Measurements from ENCODE around the gene MAP2K3. TPM values are rescaled to one million over a fixed set of nuclear protein-coding genes. Genes with fewer than 3 reads are reported as not detected.
"Not testable (repeated sequence)": the region's sequence is repeated elsewhere in the genome, so short reads cannot be mapped to it uniquely, and the experiment has no call there.

The MAP2K3 gene
- polyA plus RNA-seq, 4 donors: 17.6 to 26.2 (median 21.5) TPM

GRCh38 chr17:21306611-21307272 lies 22.2 kb downstream of the MAP2K3 start:
- DNase-seq (ENCODE audit: low read depth in 4 of 4, low spot score in 3 of 4): not testable (repeated sequence)

DNA sequence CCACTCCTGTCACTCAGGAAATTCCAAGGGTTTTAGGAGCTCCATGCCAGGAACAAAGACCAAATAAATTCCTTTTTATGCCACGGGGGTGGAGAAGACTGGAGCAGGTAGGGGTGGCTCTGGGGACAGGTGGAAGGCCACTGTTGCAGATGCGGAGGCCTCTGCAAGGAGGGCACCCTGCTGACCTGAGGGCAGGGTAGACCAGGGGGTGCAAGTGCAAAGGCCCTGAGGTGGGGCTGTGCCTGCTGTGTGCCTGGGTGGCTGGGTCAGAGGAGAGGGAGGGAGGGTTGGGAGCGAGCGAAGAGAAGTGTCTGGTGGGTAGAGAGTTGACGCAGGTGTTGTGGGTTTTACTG lies 22.7 kb downstream of the MAP2K3 start:
- not testable (repeated sequence) for DNase-seq (ENCODE audit: low read depth in 4 of 4, low spot score in 3 of 4)

GRCh38 chr17:21308931-21309381 lies 24.4 kb downstream of the MAP2K3 start:
- not testable (repeated sequence) for DNase-seq (ENCODE audit: low read depth in 4 of 4, low spot score in 3 of 4)

DNA sequence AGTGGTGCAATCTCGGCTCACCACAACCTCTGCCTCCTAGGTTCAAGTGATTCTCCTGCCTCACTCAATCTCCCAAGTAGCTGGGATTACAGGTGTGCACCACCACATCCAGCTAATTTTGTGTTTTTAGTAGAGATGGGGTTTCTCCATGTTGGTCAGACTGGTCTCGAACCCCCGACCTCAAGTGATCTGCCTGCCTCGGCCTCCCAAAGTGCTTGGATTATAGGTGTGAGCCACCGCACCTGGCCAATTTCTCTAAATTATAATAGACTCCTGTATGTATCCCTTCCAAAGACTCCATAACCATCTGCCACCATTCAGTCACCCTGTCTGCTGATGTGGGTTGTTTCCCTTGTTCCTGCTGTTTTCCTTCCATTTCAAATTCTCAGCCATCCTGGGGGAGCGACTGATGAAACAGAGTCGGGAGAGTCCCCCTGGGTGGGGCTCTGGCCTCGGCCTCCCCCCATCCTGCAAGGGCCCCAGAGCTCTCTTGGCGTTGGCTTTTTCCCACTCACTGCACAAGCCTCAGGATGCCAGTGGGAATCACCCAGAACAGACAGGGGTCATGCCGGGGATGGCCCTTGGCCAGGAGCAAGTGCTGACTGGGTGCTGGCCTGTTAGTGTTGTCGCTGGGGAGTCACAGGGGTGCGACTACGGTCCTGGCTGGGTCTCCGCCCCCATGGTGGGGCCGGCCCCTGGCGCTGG lies 25.7 kb downstream of the MAP2K3 start:
- DNase-seq (ENCODE audit: low read depth in 4 of 4, low spot score in 3 of 4): not testable (repeated sequence)

DNA sequence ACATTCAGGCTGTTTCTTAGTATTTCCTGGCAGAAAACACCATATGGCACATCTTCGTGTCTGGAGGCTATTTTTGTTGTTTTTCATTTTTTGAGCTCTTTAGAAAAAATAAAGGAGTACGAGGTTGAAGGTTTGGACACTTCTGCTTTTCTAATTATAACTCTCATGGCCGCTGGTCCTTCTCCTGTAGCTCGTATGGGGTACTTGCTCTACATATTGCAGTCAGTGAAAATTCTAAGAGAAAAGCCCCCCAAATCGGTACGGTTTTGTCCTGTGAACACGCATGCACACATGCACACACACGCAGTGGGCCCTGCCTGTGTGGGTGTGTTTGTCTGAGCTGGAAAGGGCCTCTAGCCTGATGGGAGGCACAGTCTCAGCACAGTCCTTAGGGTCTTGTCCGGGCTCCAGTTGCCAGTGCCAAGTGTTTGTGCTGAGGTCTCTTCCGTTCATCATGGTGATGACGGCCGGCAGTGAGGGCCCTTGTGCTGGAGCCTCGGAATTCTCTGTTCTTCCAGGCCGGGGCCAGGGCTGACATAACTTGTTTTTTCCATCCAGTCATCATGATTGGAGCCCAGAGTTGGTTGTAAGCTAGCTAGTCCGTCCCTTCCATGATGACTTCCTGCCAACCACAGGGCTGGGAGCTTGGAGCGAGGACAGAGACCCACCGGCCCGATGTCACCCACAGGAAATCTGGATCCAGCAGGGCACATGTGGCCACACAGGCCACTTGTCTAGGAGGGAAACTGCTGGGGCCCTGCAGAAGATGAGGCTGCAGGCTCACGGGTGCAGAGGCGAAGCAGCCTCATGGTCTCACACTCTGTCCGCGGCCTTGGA lies 26.5 kb downstream of the MAP2K3 start:
- not testable (repeated sequence) for DNase-seq (ENCODE audit: low read depth in 4 of 4, low spot score in 3 of 4)

DNA sequence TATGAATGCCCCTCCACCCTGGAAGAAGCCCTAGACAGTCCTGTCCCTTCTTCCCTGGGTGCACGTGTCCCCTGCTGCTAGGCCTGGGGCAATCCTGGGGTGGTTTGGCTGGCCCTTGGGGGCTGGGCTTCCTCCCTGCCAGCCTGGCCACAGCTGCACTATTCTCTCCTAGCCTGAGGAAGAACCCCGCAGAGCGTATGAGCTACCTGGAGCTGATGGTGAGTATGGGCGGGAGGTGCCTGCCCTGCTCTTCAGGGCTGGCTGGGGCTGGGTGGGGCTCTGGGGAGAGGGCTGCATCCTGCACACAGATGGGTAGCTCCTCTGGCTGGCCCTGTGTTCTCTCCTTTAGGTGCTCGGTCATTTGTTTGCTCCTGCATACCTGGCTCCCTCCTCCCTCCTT lies 28.8 kb downstream of the MAP2K3 start:
- no peak for DNase-seq (ENCODE audit: low read depth in 4 of 4, low spot score in 3 of 4)

DNA sequence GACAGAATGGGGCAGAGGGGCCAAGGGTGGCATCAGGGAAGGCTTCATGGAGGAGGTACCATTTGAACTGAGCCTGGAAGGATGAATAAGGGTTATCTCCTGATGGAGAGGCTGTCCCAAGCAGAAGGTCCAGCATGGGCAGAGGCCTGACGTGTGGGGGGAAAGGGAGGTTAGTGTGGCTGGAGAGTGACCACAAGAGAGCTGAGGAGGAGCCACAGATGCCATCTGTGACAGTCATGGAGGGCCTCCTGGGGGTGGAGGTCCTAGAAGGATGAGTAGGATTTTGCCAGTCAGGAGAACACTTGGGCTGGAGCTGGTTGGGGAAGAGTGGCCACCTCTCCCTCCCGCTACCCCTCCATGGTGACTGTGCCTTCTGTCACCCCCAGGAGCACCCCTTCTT lies 29.2 kb downstream of the MAP2K3 start:
- DNase-seq (ENCODE audit: low read depth in 4 of 4, low spot score in 3 of 4): not testable (repeated sequence)

GRCh38 chr17:21314261-21314664 lies 29.8 kb downstream of the MAP2K3 start:
- not testable (repeated sequence) for DNase-seq (ENCODE audit: low read depth in 4 of 4, low spot score in 3 of 4)

DNA sequence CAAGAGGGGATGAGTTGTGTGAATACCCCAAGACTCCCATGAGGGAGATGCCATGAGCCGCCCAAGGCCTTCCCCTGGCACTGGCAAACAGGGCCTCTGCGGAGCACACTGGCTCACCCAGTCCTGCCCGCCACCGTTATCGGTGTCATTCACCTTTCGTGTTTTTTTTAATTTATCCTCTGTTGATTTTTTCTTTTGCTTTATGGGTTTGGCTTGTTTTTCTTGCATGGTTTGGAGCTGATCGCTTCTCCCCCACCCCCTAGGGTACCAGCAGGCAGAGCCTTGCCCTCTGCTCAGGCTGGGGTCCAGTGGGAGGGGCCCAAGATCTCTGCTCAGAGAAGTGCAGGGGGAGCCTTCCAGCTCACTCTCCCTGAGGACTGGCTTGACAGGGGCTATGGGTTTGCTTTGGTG lies 30.2 kb downstream of the MAP2K3 start:
- DNase-seq (ENCODE audit: low read depth in 4 of 4, low spot score in 3 of 4): not testable (repeated sequence)

DNA sequence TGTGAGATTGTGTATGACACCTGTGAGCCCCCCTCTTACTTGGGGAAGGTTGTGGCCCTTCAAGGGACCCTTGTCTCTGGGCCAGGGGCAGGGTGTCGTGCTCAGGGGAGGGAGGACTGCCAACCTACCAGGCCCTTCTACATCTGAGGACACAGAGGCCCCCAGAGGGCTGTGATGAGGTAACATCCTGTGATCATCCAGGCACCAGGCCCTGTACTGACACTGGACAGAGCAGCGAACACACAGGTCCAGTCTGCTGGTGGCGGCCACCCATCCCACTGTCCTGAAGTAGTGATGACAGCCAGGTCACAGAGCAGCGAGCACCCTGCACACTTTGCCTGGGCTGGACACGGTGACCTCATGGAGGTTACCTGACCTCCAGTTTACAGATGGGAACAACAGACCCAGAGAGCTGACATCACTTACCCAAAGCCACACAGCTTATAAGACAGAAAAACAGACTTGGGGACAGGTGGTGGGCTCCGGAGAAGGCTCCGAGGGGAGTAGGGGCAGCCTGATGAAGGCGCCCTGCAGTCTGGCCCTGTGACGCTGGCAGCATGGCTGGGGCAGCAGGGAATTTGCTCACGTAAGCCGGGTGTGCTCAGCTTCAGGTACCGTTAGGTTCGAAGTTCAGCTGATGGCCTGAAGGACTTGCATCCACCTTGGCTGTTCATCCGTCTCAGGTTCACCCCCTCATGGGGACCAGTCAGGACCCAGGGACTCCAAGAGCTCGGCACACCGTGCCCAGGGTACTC lies 30.9 kb downstream of the MAP2K3 start:
- not testable (repeated sequence) for DNase-seq (ENCODE audit: low read depth in 4 of 4, low spot score in 3 of 4)

DNA sequence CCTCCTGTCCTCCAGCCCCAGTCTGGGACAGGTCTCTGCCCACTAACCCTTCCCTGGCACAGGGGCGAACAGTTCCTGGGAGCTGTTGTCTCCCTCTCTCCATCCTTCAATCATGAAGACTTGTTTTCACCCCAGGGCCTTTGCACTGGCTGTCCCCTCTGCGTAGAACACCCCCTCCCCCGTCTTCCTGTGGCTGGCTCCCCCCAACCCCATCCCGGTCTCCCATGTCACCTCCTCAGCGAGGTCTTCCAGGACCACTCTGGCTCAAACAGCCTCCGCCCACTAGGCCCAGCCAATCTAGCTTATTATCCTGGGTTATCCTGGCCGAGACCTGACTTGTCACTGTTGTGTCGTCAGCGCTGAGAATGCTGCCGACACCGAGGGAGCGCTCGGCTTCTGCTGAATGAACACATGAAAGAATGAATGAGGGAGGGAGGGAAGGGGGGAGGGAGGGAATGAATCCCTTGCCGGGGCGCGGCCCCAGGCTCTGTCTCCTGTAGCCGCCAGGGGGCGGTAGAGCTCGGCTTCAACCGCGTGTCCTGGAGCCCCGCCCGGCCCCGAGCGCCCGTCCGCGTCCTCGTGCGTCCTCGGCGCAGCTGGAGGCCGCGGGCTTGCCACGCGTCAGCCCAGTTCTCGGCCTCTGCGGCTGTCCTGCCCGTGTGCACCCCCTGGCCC lies 31.8 kb downstream of the MAP2K3 start:
- not testable (repeated sequence) for DNase-seq (ENCODE audit: low read depth in 4 of 4, low spot score in 3 of 4)

DNA sequence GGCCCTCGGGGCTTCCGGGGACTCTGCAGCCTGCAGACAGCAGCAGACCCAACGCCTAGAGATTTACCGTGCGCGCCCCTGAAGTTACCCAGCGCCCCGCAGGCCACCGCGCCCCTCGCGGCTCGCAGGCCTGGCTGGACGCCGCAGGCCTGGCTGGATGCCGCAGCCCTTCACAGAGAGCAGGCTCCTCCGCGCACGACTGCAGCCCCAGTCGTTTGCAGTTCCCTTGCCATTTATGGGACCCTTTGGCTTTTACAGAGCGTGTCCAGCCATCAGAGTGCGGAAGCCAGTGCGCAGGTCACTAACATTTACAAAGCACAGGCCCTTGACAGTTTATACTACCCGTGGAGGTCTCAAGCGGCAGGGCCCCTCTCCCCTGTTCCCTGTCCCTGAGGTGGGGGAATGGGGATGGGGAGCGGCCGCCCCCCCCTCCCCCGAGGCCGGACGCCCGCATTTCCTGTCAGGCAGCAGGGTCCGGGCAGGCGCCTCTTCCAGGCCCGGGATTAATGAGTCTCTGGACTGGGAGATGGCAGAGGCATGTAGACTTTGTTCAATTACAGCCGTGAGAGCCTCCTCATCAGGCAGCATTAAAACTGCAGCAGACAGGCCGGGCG lies 32.5 kb downstream of the MAP2K3 start:
- DNase-seq (ENCODE audit: low read depth in 4 of 4, low spot score in 3 of 4): not testable (repeated sequence)

DNA sequence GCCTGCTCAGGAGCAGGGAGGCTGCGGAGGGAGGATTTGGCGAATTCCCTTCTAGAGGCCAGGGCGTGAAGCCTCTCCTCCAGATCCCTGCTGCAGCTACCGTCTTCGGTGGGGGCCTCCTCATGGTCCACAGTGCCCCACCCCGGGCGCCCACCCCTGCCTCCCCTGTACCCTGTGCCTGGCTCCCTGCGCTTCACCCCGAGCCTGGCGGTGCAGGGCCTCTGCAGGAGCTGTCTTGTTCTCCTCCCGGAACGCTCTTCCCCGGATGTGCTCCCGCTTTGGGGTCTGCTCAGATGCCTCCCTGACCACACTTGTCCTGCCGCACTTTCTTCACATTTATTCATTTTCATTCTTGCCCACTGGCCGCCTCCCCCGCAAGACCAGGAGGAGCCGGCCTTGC lies 33.3 kb downstream of the MAP2K3 start:
- DNase-seq (ENCODE audit: low read depth in 4 of 4, low spot score in 3 of 4): not testable (repeated sequence)

- no peak for DNase-seq (ENCODE audit: low read depth in 4 of 4, low spot score in 3 of 4)
These were observed 33.9 kb downstream of the MAP2K3 start for GRCh38 chr17:21318439-21318838.

GRCh38 chr17:21318856-21319255 lies 34.3 kb downstream of the MAP2K3 start:
- DNase-seq (ENCODE audit: low read depth in 4 of 4, low spot score in 3 of 4): not testable (repeated sequence)

GRCh38 chr17:21319256-21319655 lies 34.7 kb downstream of the MAP2K3 start:
- not testable (repeated sequence) for DNase-seq (ENCODE audit: low read depth in 4 of 4, low spot score in 3 of 4)

DNA sequence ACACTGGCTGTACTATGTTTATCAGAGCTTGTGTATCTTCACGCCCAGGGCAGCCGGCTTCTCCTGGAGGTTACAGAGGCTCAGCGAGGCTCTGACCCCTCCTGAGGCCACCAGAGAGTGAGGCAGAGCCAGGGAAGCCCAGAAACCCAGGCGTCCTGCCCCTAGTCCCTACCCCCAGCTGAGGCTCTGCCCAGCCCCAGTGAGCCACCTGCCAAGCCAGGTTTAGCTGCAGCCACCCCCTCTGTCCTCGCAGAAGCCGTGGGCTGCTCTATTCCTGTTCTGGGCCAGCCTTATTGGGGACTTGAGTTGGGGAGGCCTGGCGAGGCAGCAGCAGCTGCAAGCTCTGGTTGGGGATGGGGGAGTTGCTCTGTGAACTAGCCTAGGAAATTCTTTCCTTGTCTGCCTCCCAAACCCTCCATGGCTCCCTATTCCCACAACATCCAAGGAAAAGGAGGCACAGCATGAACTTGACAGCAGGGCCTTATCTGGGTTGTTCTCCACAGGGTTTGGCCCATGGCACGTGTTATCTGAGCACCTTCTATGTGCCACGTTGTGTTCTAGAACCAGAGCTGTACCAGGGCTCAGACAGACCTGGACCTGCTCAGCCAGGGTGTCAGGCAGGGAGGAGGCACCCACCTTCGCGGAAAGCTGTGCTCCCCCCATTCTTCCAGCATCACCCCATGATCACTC lies 35.3 kb downstream of the MAP2K3 start:
- not testable (repeated sequence) for DNase-seq (ENCODE audit: low read depth in 4 of 4, low spot score in 3 of 4)

DNA sequence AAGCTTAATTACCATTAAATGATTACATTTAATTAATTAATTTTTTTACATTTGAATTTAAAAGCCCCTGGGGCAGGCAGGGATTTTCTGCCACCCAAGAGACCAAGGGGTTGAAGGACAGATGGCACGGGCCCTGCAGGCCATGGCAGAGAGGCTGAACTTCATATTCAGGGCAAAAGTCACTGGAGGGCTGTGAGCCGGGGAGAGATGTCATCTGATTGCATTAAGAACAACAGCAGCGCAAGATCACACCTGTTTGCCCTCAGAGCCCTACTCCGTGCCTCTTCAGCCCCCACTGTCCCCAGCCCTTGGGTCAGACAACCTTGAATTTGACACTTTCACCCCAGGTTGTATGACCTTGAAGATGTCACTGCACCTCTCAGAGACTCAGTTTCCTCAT lies 35.9 kb downstream of the MAP2K3 start:
- DNase-seq (ENCODE audit: low read depth in 4 of 4, low spot score in 3 of 4): not testable (repeated sequence)

GRCh38 chr17:21321061-21321460 lies 36.5 kb downstream of the MAP2K3 start:
- not testable (repeated sequence) for DNase-seq (ENCODE audit: low read depth in 4 of 4, low spot score in 3 of 4)
